ENCODE results near the gene SELENOO.

SELENOO gene

DNA sequence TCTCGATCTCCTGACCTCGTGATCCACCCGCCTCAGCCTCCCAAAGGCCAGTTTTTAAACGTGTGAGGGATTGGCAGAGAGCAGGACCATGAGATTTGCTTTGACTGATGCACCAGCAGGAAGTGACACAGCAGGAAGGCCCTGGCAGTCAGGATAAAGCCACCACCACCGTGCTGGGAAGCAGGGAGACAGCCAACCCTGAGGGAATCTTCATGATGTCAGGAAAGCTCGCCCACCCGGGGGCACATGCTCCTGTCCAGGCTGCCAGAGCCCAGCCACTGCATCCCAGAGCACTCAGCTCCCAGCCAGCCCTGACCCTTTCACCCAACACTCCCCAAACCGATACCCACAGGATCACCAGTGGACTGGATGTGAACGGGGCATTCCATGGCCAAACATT, 37.9 kb downstream of the SELENOO start:
- no peak for DNase-seq (ENCODE audit: low read depth)

GRCh38 chr22:50242406-50242949, 41.7 kb downstream of the SELENOO start:
- DNase-seq (ENCODE audit: low read depth) = no peak

DNA sequence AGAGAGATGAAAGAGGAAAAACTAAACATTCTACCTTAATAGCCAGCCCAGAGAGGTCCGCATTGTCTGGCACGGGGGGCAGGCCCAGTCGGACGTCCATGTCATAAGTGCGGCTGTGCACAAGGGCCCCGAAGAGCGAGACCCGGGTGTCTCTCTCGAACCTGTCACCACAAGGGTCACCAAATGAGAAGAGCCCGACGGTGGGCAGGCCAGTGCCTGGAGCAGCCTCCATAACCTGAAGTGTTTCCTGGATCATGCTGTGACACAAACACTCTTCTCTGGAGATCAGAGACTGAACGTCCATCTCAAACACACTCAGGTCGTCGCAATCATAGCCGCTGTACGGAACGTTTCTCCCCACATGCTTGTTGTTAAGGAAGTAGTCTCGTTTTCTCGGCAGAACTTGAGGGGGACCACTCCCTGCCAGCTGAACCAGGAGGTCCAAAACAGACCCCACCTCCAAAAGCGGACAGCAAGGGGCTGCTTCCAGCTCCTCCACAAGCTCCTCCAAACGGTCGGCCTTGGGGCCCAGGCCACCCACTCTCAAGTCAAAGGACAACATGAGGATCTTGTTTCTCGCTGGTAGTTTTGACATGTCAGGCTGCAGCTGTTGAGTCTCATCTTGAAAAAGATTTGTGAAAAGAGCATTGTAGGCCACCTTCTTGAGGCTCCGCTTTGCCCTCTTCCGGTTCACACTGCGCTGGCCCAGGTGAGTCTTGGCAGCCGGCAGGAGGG, 43.0 kb downstream of the SELENOO start:
- DNase-seq (ENCODE audit: low read depth) = no peak

DNA sequence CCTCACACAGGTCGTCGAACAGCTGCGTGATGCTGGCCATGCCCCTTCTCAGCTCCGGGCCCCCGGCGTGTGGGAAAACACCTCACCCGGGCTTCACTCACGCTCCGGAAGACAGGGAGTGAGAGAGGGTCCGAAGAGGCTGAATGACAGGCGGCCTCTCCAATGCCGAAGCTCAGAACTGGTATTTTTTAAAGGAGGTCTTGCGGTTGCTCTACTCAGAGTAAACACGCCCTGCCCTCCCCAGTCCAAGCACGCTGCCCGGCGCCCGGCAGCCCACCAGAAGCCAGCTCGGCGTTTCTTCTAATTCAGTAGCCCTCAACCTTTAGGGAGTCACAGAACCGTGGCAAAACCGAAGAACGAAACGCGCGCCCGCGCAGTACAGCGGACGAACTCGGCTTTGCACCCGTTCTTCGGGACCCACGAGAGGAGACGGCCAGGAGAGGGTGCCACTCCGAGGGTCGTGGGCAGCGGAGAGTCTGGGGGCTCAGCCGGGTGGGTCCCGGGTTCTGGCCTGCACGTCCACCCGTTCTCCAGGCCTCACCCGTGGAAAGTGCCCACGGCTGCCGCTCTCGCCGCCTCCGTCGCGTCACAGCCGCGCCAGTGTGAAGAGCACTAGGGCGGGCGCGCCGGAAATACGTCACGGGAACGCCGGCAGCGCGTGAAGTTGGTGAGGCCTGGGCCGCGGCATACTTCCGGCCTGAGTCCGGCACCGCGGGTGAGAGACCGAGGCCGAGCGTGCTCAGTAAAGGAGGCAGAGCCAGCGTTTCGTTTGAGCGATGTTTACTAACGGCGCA, 43.8 kb downstream of the SELENOO start, which contains the start of gene TUBGCP6:
TSS of gene TUBGCP6 (minus strand) at position 604 of the 794 bp plus-strand sequence. CDS start at position 40, 564 bp downstream.
- no peak for DNase-seq (ENCODE audit: low read depth)

GRCh38 chr22:50245214-50246072, 44.6 kb downstream of the SELENOO start:
- DNase-seq (ENCODE audit: low read depth) = no peak

GRCh38 chr22:50246242-50247175, 45.7 kb downstream of the SELENOO start:
- no peak for DNase-seq (ENCODE audit: low read depth)

DNA sequence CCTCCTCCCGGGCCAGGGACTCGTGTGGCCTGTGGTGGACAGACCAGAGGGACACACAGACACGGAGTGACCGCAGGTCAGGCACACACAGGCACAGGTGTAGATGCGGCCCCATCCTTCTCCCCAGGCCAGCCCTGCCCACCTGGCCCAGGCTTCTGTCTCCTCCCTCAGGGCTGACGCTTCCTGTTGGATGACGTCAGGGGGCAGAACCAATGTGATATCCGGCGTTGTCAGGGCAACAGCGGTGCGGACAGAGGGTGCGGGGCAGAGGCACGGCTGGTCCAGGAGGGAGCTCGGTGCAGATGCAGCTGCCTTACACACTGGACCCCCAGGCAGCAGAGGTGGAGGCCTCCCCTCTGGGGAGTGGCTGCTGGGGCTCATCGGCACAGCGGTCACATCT, 46.9 kb downstream of the SELENOO start:
- no peak for DNase-seq (ENCODE audit: low read depth)

GRCh38 chr22:50248196-50249081, 47.6 kb downstream of the SELENOO start:
- DNase-seq (ENCODE audit: low read depth) = no peak

- no peak for DNase-seq (ENCODE audit: low read depth)
These were observed 48.8 kb downstream of the SELENOO start for GRCh38 chr22:50249341-50250248.

- DNase-seq (ENCODE audit: low read depth) = no peak
These were observed 49.4 kb downstream of the SELENOO start for GRCh38 chr22:50250249-50250554.

GRCh38 chr22:50250555-50251476, 50.0 kb downstream of the SELENOO start, which contains the start of gene HDAC10:
TSS of gene HDAC10 (minus strand) at chr22:50251265. CDS start at chr22:50251032, 233 bp downstream.
- no peak for DNase-seq (ENCODE audit: low read depth)

GRCh38 chr22:50251477-50252081, 50.8 kb downstream of the SELENOO start:
- no peak for DNase-seq (ENCODE audit: low read depth)

- DNase-seq (ENCODE audit: low read depth) = no peak
These were observed 51.6 kb downstream of the SELENOO start for GRCh38 chr22:50252082-50253045.

DNA sequence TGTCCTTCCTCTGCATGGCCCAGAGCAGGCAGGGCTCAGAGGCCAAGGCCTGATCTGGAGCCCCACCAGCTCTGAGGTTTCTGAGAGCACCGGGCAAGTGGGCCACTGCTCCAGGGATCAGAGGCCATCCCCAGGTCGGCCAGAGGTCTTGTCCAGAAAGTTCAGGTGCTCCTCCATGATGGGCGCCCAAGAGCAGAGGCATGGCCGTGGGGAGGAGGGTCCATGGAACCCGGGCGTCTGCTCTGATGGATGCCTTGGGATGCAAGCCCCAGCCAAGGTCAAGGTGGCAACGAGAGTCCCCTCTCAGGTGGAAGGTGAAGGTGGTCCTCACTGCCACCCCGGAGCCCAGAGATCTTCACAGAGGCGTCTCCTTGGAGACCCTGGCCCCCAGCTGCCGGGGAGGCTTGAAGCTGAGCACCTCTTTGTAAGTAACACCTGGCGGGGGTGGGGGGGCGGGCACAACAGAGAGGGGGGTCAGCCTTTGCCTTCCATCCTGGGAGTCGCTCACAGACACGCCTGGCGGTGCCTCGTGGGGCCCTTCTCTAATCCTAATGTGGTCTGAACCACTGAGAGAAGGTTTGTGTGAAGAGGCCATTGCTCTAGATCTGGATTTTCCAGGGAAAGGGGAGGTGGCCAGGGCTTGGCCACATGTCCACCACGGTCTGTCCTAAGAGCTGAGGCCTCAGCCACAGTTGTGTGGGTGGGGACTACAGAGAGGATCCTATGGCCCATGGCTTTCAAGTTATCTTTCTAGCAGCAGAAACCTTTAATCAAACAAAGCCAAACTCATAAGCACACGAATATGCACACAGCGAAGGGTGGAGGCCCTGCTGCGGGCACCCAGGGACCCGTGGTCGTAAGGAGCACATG, 52.5 kb downstream of the SELENOO start:
- no peak for DNase-seq (ENCODE audit: low read depth)

GRCh38 chr22:50253941-50254340, 53.1 kb downstream of the SELENOO start:
- DNase-seq (ENCODE audit: low read depth) = no peak

All from GM04503 (cell line).